GM19099 (cell line): ENCODE measurements around the gene PTPRN2.

Experiments
- POLR2A ChIP-seq: IDR thresholded peaks from 3 replicates; pipeline ENCODE4 v1.6.1; 2011; ENCODE audit warnings: low read depth; ENCODE audit not compliant: insufficient read length; ENCODE audit errors: extremely low read depth

PTPRN2 gene

DNA sequence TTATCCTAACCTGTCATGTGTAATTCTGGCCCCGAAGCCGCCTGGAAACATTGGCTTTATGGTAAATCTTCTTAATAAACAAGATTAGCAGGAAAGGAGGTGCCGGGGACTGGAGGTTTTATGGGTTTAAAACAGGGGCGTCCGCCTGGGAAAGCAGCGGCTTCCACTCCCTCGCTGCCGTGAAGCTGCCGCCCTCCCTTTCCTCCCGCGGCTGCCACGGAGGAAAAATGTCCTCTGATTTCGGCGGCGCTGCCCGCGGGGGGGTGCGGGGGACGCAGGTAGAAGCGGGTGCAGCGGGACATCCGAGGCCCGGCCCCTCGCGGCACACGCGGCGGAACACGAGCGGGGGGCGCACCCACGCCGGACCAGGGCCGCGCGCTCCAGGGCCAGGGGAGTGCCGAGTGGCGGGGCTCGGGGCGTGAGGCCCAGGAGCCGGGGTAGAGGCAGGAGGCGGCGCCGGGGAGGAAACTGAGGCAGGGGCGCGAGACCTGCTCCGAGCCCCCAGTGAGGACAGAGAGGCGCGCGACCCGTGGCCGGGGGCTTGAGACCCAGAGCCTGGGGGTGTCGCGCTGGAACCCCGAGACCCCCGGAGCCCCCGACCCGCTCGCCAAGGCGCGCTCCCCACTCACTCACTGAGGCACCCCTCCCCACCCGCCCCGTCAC lies 993 bp downstream of the PTPRN2 start:
- TF ChIP-seq POLR2A, result no peak

DNA sequence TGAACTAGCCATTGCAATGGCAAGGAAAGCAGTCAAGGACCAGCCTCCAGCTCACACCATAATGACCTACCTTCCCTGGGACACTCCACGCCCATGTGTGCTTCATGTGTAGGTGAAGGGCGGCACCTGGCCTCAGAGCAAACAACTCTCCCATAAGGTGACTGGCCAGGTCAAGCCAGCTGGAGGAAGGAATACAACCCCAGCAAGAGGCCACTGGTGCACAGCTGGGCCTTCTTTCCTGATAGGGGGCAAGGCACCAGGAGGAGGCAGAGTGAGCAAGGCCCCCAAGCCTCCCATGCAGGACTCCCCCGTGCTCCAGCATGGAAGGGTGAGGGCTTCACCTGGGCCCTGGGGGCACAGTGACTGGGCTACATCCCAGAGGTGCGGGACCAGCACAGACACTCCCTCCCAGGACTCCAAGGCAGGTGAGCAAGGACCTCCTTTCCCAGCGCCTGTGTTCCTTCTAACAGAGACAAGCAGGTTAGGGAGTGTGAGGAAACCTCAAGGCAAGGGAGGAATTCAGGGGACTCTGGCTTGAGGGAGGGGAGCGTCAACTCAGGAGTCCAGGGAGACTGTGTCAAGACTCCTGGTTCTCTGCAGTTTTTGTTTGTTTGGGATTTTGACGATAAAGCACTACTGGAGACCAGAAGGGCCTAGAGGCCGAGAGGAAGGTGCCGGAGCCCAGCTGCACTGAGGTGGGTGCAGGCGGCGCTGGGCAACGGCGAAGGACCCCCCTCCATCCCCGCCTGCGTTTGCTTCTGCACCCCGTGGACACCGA lies 1.7 kb downstream of the PTPRN2 start:
- TF ChIP-seq POLR2A, result no peak

DNA sequence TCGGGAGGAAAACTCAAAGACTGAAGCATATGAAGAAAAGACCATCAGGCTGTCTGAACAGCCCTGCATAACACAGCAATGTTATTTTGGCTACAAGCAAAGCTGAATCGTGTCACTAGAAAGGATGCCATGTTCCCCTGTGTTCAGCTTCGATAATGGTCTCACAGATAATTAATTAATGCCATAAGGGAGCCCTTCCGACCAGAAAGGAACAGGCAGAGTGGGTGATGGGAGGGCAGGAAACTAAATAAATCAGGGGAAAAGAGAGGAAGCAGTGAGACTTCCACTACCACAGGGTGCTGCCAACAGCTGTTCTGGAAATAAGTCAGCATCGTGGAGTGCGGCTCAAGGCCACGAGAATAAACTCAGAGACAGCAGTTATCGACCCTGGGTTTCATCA lies 3.2 kb downstream of the PTPRN2 start:
- TF ChIP-seq POLR2A, result no peak

DNA sequence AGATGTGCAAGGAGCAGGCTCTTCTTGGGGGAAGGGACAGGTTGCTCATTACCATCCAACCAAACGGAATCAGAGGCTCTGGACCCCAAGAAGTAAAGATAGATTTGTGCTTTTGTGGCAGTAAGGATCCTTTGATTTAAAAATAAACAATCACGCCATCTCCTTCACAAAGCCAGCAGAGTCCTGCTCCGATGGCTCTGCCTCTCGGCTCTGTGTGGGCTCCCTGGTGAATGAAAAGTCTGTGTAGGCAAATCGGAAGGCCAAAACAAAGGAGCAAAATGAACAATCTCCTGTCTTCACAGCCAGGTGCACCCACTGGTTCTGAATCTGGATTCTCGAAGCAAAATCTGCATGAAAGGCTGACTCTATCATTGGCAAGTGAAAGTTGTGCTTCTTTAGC lies 3.8 kb downstream of the PTPRN2 start:
- no peak for TF ChIP-seq POLR2A

DNA sequence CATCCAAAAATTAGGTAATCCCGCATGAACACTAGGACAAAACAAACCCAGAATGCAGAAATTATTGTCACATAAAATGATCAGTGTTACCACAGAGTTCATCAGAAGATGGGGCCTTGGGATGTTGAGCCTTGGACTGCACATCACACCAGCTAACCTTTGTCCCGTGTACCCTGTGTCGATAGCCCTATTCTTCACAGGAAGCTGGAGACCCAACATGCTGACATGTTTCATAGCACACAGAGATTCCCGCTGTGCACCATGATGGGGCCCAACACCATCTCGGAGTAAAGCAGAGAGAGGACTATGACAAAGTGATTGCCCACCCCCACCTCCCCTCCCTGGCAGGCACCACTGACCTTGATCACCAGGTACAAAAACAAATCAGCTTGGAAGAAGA lies 4.5 kb downstream of the PTPRN2 start:
- TF ChIP-seq POLR2A, result no peak

DNA sequence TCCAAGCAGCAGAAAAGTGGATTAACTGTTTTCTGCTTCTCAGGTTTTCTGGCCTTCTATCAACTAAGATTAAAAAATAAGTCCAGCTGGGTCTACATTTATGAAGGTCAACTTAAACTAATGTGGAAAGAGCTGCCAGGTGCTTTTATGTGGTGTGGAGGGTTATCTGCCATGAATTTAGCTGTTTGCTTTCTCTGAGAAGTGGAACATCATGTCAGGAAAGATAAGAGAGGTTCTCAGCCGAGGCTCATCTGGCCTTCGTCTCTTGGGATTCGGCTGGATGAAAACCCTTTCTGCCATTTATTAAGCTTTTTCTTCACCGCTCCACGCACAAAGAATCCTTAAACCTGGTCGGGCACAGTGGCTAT lies 5.5 kb downstream of the PTPRN2 start:
- no peak for TF ChIP-seq POLR2A

DNA sequence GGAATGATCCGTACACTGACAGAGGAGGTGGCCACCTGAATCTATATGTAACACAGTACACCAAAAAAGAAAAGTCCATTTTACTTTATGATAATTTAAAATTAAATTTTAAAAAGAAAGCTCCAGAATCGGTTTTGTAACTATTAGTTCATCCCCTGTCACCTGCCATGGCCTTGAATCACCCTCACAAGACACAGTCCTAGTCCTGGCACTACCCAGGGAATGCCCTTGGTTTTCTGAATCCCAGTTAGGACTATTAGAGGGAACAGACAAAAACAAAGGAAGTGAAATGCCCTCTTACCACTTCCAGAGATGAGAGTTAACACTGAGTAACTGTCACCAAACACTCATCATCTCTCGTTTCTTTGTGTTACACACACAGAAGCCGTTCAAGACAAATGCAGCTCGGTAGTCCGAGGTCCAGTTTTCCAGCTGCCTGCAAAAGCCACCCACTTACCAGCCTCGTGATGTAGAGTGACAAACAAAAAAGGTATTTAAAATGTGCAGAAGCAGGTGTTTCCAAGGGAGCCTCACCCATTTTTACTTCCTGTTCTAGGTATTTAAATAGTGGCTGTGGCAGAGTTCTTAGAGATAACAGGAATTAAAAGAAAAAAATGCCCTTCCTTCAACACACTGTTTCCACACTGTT lies 6.1 kb downstream of the PTPRN2 start:
- no peak for TF ChIP-seq POLR2A

DNA sequence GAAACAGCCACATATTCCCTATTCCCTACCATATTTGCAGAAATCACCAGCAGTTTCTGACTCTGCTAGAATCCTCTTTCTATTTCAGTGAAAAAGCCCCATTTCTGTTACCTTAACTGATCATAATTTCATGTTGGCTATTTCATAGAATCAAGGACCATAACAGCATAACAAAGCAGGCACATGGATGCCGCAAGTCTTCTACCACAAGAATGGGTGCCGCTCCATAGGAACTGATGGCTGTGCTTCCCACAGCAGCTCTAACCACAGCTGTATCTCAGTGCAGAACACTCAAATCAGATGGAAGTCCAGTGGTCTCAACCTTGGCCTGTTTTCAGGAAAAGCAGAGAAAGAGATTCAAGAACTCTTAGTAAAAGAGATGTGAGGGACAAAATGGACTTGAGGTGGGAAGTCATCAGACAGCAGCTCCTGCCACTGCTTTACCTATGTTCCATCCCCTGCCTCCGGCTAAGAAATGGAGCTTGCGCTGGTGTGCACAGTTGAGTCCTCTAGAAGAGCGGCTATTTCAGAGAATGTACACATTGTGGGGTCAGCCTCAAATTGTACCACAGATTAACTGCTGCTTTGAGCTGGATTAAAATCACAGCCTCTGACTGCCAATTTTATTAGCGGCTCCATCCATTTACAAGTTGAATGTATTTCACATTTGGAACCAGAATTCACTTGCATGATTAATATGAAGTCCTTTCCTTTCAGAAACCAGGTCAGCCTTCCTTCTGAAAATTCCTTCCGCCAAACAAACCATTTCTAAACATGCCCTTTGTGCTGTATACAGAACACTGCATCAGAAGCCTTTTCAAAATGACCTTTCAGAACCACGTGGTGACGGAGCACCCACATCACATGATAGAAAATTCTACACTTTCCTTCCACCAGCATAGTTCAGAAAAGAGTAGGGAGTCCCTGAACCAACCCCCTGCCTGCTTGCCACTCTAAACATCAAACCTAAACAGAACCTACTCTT lies 7.7 kb downstream of the PTPRN2 start:
- no peak for TF ChIP-seq POLR2A

DNA sequence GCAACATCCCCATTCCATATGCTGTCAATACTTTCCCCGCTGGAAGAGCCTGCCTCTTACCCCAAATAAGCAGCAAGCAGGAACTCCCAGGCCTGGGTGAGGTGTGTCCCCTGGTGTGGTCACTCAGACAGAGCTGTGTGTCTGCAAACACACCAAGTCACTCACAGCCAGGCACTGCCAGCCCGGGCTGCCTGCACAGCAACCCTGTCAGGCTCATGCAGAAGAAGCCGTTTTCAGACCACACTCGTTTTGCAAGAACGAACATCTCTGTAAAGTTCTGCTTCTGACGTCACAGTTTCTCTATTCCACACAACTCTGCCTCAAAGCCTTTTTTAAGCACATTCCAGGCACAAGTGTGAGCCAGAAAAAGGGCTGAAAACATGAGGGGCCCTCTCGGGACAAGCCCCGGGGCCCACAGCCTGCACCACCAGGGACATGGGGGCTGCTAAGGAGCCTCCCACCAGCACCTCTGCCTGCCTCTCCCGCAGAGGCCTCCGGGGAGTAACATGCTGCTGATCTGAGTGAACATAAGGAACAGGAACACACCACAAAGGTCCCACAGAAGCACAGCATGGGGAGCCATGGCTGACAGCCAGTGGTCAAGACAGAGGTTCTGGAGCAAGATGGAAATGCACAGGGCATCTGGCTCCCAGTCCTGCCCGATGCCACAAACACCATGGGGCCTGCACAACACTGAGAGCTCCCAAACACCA lies 11.4 kb downstream of the PTPRN2 start:
- no peak for TF ChIP-seq POLR2A

DNA sequence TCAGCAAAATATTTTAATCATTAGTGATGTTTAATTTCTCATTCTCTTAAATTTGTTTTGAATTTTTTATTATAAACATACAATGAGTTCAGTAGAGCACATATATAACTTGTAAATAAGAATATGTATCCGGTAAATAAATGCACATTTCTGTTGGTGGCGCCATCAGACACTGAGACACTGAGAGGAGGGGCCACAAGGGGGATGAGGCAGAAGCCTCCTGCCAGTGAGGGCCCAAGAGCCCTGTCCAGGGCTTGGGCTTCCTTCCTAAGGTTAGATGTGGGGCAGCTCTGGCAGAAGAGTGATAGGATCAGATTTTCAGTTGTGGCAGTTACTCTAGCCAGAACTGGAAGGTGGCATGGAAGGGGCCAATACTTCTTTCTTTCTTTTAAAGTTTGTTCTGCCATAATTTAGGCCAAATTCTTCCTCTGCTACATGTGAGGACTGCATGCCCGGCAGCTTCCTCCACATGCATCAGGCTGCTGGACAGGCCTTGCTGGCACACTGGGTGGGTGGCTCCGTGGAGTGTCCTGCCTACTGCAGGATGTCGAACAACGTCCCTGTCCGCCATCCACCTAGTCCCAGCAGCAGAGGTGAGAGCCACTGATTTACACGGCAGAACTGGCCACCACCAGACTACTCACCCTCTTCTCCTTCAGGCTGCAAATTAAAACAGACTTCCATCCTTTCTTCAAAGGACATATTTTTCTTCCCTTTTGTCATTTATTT lies 13.2 kb downstream of the PTPRN2 start:
- no peak for TF ChIP-seq POLR2A

DNA sequence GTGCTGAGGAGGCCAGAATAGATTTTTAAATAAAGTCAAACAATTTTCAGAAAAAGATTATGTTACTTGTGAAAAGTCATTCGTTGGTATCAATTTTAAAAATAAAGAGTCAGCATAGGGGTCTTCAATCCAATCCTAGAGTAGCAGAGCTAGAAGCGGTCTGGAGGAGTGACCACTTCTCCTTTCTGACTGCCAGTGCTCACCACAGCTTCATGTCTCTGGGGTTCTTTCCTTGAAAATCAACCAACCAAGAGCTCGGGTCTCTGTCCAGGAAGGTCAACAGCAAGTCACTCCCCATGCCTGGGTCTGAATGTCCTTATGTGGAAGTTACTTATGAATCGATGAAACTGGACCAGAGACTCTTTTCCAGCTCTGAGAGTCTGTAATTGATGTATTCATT lies 14.3 kb downstream of the PTPRN2 start:
- TF ChIP-seq POLR2A, result no peak

DNA sequence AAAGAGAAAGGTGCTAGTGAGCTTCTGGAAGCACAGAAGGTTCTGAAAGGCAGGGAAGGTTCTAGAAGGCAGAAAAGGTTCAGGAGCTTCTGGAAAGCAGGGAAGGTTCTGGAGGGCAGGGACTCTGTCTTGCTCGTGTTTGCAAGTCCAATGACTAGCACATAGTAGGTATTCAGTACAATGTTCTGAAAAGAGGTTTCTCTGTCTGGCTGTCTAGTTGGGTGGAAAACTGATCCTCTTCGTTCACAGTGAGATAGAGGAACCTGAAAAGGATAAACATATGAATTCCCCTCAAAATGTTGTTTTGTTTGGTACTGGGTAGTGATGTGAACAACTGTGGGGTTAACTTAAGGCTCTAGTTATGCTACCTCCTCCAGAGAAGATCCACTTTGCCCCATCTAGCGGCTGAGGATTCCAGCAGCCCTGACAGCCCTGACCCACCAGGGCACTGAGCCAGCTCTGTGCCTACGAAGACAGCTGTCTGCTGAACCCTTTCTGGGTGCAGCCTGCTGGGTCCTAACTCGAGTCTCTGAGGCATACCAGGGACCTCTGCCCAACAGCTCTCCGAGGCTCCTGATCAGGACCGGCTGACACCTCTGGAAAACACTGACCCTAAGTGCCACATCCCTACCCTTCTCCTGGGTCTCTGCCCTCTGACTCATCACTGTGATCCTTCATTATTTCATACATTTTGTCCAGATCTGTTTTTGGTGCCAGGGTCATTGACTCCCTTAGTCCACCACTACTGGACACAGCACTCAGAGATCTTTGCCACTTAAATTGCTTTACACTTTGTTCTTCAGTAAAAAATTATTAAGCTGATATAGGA lies 15.4 kb downstream of the PTPRN2 start:
- no peak for TF ChIP-seq POLR2A

DNA sequence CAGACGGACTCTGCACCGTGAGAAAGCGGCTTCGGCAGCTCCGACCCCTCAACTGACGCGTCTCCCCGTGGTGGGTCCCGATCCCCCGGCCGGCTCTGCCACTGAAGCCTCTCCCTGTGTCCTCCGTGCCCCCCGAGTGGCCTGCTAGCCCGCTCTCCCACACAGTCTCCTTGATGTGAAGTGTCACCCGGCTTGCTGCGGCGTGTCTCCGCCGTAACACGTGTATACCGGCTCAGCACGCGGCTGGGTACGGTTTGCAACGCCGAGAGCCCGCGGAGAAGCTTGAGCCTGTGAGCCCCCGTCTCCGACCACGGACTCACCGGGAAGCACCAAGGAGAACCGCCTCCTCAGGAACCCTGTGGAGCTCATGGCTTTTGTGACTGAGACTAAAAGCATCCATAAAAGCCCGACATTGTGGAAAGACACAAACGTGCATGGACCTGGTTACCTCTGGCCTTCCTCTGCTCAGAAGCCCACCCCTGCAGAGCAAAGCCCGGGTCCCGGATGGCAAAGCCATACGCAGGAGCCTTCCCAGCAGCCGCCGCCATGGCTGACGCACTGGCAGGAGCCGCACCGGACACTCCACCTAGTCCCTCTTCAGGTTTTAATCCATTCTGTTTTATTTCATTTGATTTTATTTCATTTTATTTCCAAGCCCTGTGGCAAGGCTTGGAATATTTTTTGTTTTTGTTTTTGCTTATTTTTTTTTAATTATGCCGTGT lies 17.0 kb downstream of the PTPRN2 start:
- no peak for TF ChIP-seq POLR2A

DNA sequence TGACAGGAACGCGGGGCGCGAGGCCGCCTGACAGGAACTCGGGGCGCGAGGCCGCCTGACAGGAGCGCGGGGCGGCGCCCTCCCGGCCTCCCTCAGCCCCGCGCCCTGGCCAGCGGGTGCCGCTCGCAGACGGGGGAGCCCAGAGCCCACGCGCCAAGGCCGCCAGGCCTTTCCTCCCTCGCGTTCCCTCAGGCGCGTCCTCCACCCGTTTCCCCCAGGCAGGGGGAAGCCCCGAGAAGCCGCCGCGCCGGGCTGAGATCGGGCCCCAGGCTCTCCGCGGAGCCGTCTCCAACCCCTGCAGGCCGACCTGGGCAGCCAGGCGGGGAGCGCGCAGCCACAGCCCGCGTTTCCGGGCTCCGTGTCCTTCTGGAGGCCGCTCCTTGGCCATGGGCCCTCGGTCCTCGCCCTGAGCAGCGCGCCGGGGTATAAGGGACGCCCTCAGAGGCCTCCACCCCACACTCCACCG lies 17.7 kb downstream of the PTPRN2 start:
- TF ChIP-seq POLR2A, result no peak
